Embryonic facial prominence (tissue), 1 donor: ENCODE measurements around the gene RTN4RL1.

ENCODE experiments used
- DNase-seq: peaks from one replicate; pipeline ENCODE4 v3.0.0-alpha.2; 2016; ENCODE audit errors: extremely low spot score

Gene RTN4RL1, protein sequence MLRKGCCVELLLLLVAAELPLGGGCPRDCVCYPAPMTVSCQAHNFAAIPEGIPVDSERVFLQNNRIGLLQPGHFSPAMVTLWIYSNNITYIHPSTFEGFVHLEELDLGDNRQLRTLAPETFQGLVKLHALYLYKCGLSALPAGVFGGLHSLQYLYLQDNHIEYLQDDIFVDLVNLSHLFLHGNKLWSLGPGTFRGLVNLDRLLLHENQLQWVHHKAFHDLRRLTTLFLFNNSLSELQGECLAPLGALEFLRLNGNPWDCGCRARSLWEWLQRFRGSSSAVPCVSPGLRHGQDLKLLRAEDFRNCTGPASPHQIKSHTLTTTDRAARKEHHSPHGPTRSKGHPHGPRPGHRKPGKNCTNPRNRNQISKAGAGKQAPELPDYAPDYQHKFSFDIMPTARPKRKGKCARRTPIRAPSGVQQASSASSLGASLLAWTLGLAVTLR

GRCh38 chr17:2025220-2025621, at the start of gene RTN4RL1:
Gene RTN4RL1 (minus strand): TSS chr17:2025334. CDS start chr17:2024865, 469 bp downstream.
- peak; percentile 41 for DNase-seq

DNA sequence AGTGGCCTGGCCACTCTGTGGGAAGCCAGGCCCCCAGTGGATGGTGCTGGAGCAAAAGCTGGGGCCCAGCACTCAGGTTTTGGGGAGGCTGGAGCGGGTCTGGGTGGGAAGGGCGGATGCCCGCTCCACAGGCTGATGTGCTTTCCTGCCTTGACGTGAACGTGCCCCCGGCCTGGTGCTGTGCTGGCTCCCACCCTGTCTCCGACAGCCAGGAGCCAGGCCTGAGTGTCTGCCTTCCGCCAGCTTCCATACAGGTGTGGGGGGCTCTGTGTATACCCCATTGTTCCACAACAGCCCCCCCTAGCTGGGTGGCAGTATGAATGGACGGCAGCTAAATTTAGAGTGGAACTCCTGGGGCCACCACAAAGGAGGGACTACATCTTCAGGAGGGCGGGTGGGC, 49.8 kb upstream of the RTN4RL1 start:
- no peak for DNase-seq

DNA sequence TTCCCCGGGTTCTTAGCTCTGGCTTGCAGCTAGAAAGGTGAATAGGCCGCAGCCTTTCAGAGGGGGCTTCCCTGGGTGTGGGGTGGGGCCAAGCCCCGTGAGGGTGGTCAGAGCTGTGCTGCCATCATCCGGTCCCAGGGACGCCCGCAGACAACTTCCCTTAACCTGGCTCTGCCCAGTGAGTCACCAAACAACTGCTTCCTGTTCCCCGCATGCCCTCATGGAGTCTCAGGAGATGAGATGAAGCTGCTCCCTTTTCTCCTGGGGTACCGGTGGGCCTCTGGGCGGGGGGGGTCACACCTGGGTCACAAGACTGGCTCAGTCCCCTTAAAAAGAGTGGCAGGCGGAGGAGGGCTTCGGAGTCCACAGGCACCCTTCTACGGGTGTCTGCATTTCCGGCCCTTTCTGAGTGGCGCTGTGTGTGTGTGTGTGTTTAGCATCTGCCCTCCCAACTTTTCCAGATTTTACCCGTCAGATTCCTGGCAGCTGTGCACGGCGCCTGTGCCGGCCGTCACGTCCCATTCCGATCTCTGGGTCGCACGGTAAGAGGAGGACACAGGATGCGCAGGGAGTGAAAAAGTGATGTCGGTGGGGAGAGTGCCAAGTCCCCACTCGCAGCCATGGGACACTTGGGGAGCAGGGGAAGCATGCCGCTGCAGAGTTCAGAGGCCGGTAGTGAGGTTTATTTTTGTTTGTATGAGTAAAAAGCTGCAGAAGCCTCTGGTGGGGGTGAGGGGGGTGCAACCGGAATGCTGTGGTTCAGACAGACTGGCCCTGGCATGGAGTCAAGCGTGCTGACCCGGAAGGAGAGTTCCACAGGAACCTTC, 46.5 kb upstream of the RTN4RL1 start:
- no peak for DNase-seq

- no peak for DNase-seq
Observed at GRCh38 chr17:2071024-2071385, 45.9 kb upstream of the RTN4RL1 start.

GRCh38 chr17:2070241-2071023, 45.3 kb upstream of the RTN4RL1 start:
- DNase-seq = no peak

GRCh38 chr17:2068519-2069051, 43.5 kb upstream of the RTN4RL1 start:
- DNase-seq = no peak

DNA sequence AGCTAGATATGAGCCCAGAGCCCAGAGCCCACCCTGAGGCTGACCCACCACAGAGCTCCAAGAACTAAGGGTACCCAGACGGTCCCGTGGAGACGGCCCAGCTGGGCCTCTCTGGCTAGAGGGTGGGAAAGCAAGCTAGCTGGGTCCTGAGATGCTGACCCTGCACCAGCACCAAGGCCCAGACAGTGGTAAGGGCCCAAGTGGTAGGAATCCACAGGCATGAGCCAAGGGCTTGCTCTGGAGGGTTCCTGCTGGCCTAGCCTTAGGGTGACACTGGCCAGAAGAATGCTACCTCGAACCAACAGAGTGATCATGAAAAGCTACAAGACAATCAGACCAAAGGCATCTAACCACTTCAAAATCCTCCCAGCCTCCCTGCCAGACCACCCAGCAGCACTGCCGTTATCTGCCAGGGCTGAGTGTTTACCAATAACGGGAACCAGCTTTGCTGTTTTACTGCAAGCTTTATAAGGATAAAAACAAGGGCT, 42.9 kb upstream of the RTN4RL1 start:
- no peak for DNase-seq

GRCh38 chr17:2067608-2068024, 42.5 kb upstream of the RTN4RL1 start:
- DNase-seq = no peak

DNA sequence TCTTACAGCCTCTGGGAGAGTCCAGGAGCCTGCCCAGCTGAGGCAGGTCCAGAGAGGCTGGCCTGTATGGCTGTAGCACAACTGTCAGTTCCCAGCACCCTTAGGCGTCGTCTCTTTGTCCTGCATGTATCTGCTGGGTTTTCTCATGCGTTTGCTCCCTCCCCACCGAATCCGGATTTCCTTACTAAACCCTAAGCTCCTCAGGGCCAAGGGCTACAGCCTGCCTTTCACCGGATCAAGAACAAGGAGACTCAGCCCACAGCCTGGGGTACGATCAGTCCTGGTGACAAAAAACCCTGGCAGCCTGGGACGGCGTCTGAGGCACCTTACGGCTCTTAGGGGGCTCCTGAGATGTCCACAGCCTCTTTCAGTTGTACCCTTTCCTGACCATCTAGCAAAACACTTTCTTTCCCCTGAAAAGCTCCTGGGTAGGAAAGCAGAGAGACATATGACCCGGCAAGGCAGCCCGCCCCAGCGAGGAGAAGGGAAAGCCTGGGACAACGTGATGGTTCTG, 42.0 kb upstream of the RTN4RL1 start:
- DNase-seq = no peak

GRCh38 chr17:2065949-2066400, 40.8 kb upstream of the RTN4RL1 start:
- no peak for DNase-seq

GRCh38 chr17:2064980-2065785, 40.0 kb upstream of the RTN4RL1 start:
- DNase-seq = no peak

DNA sequence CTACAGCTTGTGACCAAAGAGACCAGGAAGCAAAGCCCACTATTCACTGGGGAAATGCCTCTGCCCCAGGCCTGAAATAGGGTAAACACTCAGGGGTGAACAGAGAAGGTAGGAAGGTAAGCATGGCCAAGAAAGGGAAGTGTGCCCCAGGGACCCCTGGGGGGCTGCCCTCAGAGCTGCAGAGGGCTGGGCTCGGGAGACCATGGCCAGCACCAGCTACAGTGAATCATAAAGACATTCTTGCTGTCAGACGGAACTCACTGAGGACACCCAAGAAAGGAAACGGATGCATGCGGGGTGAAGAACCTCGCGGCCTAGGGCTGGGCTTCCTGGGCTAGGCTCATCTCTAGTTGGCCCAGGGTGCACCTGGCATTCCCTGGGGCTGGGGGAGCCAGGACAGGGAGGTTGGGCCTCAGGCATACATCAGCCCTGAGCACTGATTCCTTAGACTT, 39.4 kb upstream of the RTN4RL1 start:
- DNase-seq = no peak

DNA sequence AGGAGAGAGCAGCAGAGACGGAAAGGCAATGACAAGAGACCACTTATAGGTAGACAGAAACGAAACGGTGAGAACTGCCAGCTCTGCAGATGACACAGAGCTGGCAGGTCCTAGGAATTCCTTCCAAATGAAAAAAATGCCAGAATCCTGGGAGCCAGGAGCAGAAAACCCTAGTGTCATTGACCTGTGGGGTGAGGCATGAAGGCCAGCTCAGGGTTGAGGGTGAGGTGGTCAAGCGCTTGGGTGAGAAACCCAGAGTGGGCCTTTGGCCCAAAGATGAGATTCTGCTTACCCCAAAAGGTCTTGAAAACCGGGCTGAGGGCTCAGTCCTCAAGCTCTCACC, 39.0 kb upstream of the RTN4RL1 start:
- no peak for DNase-seq

DNA sequence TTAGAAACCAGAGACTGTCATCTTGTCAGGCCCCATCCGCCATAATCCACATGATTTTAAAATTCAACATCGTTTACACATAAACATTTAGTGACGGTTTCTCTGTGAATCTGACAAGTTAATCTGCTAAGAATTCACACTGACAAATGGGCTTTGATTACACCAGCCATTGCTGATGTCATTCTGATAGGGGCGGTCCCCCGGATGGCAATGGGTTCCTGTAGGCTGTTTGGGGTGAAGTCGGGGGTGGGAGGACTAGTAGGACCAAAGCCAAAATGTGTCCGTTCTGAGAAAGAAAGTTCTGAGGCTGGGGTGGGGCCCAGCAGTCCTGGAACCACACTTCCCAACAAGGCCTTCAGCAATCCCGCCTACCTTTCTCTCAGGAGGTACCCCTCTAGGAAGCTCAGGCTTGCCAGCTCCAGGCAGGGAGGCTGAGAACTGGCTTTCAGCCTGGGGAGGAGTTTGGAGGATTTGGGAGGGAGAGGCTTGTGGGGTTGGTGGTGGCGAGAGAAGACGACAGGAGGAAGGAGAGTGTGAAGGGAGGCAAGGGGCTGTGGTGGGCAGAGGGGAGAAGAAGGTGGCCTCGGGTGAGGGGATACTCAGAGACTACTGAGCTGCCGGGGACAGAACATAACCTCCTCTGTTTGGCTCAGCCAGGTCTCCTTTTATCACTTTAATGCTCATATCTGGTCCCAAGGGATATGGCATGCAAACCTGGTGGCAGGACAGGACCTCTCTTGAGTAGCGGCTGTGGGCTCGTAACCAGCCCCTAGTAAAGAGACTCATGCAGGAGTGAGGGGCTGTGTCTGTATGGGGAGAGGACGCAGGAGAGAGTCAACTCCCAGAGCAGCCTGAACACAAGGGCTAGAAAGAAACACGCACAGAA, 38.4 kb upstream of the RTN4RL1 start:
- DNase-seq = no peak

GRCh38 chr17:2062571-2063183, 37.5 kb upstream of the RTN4RL1 start:
- DNase-seq = no peak

GRCh38 chr17:2061441-2061958, 36.4 kb upstream of the RTN4RL1 start:
- no peak for DNase-seq

DNA sequence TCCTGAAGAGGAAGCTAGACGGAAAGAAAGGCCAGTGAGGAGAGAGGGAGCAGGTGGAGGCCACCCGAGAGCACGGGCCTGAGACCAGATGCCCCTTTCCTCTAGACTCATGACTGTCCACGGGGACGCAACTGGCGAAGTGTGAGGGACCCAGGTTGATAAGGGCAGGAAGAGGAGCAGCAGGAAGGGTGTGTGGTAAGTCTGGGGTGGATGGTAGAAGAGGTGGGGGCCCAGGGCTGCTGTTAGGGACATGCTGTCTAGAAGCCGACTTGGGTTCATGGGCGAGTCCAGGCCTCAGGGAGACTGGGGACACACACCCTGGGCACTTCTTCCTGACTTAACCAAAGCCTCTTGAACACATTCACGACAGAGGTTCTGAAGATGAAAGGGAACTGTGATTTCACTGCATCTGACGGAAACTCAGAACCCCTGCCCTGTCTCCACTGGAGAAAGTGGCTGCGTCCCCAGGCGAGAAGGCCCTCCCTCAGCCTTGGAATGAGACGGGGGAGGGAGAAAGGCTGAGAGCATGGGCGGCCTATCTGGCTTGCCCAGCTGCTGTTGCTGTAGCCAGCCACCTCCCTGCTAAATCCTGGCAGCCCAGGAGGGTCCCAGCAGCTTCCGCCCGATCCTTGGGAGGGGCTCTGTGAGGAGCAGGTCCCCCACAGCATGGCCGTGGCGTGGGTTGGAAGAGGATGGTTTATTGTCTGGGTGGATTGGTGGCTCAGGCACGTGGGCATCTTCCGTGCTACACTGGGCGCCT, 35.7 kb upstream of the RTN4RL1 start:
- DNase-seq = no peak

DNA sequence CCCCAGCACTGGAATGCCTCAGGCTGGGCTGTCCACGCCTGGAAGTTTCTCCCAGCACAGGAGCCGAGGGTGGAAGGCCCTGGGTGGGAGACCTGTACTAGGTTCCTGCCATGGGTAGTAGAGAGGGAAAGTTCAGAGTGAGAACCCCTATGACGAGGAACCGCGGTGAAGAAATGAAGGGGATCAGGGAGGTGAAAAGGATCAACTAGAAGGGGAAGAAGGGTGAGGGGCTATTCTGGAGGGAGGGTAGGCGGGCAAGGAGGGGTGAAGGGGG, 35.2 kb upstream of the RTN4RL1 start:
- DNase-seq = no peak
